Stimulated activated CD8-positive, alpha-beta memory T cell treated with anti-CD3 and anti-CD28 coated beads, Interleukin-7, amount 100 ng/mL, for 4 hours (primary cell): Measurements from ENCODE around the gene NMNAT1.
"Not testable (repeated sequence)": the region's sequence is repeated elsewhere in the genome, so short reads cannot be mapped to it uniquely, and the experiment has no call there.

Experiments
- DNase-seq, 2 donors: peaks; one replicate each; pipeline ENCODE4 v3.0.0-alpha.2; 2020; ENCODE audit warnings: low read depth in 2 of 2

NMNAT1 gene

DNA sequence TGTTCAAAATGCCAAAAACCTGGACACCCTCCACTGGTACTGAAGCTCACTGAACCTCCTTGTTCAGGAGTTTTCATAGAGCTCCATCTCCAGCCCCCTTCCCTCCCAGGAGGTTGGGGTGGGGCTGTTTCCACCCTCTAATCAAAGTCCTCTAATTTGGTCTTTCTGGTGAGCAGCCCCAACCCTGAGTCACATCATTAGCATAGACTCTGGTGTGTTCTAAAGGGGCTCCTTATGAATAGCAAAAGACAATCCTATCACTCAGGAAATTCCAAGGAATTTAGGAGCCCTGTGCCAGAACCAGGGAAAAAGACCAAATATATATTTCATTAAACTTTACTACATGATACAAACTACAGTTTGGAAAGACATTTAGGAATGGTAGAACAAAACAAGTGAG is 76.3 kb downstream of the NMNAT1 start:
- no peak for DNase-seq

DNA sequence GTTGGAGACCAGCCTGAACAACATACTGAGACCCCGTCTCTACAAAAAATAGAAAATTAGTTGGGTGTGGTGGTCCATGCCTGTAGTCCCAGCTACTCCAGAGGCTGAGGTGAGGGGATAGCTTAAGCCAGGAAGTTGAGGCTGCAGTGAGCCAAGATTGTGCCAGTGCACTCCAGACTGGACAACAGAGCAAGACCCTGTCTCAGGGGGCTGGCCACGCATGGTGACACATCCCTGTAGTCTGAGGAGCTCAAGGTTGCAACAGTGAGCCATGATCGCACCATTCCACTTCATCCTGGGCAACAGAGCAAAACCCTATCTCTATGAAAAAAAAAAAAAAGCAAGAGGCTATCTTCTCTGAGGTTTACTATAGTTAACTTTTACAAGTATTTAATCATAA is 76.8 kb downstream of the NMNAT1 start:
- DNase-seq, result no peak

DNA sequence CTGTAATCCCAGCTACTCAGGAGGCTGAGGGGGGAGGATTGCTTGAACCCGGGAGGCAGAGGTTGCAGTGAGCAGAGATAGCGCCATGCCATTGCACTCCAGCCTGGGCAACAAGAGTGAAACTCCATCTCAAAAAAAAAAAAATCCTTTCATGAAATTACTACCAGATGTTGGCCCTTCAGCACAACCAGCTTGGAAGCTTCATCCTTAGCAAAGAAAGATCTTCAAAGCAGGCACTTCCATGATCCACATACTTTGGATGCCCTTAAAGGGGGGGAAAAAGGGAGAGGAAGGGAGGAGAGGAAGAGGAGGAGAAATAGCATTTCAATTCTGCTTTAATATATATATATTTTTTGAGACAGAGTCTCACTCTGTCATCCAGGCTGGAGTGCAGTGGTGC is 77.4 kb downstream of the NMNAT1 start:
- not testable (repeated sequence) for DNase-seq

DNA sequence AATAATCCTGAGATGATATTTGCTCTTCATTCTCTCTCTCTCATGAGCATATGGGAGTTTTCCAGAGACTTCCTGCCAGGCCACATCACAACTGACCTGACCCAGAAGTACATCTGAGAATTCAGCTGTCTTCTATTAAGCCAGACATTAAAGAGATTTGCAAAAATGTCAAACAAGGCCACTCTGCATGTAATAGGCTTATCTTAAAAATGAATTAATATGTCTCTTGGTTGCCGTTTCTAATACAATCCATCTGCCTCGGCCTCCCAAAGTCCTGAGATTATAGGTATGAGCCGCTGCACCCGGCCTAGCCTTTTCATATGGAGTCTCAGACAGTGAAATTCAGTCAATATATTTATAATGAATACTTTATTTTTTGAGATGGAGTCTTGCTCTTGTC is 78.7 kb downstream of the NMNAT1 start:
- not testable (repeated sequence) for DNase-seq

DNA sequence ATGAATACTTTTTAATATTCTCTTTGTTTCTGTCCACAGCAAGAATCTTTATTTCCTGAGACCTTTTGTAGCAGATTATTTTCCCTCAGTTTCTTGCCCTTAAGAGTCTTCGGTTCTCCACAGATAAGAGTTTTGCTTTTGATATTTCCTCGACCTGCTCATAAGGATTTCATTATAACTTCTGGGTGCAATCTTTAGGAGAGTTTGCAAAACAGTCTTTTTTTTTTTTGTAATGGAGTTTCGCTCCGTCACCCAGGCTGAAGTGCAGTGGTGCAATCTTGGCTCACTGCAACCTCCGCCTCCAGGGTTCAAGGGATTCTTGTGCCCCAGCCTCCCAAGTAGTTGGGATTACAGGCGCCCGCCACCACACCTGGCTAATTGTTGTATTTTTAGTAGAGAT is 79.4 kb downstream of the NMNAT1 start:
- no peak for DNase-seq

DNA sequence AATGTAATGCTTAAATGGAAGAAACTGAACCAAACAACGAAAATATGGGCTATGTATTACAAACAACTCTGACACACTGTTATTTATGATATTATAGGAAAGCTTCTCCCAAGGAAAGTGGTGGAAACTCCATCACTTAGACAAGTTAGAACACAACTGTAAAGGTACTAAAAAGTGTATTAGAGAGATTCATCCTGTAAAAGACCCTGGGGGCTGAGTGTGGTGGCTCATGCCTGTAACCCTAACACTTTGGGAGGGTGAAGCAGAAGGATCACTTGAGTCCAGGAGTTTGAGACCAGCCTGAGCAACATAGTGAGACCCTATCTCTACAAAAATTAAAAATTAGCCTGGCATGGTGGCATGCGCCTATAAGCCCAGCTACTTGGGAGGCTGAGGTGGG is 82.1 kb downstream of the NMNAT1 start:
- DNase-seq, result no peak

DNA sequence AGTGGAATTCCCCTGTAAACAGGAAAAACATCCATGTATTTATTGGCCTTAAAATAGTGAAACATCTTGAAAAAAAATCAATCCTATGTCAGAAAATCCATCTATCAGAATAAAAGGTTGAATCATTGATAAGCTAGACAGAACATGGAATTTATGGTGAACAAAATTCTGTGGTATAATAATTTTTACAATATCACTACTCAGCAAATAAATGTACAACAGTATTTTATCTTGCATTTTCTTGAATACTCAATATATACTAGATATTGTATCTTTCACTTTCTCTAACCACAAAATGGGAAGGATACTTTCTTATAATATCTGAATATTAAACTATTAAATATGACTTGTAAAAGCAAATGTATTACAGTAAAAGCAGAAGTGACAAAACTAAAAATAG is 83.8 kb downstream of the NMNAT1 start:
- no peak for DNase-seq

DNA sequence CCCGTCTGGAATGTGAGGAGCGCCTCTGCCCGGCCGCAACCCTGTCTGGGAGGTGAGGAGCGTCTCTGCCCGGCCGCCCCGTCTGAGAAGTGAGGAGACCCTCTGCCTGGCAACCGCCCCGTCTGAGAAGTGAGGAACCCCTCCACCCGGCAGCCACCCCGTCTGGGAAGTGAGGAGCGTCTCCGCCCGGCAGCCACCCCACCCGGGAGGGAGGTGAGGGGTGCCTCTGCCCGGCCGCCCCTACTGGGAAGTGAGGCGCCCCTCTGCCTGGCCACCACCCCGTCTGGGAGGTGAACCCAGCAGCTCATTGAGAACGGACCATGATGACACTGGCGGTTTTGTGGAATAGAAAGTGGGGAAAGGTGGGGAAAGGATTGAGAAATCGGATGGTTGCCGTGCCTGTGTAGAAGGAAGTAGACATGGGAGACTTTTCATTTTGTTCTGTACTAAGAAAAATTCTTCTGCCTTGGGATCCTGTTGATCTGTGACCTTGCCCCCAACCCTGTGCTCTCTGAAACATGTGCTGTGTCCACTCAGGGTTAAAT is 85.8 kb downstream of the NMNAT1 start:
- not testable (repeated sequence) for DNase-seq

DNA sequence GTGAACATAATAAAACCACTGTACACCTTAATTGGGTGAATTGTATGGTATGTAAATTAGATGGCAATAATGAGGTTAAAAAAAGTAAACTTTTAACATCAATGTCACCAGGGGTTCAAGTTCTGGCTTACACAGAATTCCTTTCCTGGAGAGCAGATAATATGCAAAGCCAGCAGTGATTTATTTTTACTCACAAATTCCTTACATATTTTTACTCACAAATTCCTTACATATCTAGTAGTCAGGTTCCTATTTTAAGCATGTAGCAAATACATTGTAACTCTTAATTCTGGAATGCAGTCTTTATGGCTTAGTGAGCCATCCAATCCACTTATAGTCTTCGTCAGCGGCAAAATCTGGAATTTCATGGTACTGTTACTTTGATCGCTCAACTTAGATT is 88.2 kb downstream of the NMNAT1 start:
- no peak for DNase-seq

DNA sequence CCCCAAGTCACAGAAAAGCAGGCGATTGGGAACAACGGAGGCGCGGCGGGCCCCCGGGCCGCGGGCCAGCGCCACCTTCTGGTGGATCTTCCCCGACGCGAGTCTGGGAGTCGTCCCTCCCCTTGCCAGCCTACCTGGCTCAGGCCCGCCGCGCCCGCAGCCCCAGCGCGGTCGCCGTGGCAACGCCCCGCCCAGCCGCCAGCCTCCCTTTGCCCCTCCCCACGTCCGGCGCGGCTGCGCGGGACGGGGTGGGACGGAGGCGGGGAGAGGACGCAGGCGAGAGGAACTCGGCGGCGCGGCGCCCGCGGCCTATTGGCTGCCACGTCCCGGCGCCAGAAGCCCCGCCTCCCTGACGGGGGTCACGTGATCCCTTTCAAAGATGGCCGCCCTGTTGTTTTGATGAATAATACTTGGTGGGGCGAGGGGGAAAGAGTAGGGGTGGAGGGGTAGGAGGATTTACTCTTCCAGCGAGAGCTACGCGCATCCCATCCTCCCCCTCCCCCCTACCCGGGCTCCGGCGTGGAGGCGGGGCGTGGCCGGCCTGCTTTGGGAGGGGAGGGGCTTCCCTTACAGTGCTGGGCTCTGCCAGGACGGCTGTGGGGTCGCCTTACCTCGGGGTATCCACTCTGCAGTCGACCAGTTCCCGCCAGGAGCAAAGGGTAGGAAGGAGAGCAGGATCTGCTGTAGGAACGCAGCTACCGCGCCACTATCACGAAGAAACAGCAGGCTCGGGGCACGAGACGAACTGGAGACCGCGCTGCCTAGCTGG is 89.5 kb downstream of the NMNAT1 start, which contains the start of gene UBE4B:
Gene UBE4B, plus strand, starts transcription at position 369 of the 769 bp plus-strand sequence. CDS start 713 bp downstream, outside the sequence.
- DNase-seq, result peak; percentile 95 to 99

DNA sequence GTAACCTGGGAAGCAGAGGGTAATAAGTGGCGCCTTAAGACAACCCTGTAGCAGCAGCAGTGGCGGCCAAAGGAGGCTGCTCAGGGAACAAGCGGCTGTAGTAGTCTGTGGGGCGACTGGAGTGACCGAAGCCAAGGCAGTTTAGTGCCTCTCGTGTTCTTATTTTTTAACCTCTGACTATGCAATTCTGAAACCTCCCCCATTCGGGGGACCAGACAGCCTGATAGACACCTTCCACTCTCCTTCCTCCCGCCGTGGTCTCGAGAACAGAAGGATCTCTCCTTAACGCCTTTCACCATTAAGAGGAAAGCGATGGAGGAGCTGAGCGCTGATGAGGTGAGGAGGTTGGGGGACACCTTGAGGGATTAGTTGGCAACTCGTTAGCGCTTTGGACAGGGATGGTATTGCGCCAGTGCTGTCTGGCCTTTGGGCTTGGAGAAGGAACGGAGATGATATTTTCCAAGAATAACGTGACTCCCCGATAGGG is 90.1 kb downstream of the NMNAT1 start:
- DNase-seq, result peak in 1 of 2 donors; percentile 5
